IPS-15b (cell line): ENCODE results near the gene TMEM254.

Source experiments
- H3K27me3 ChIP-seq: one replicate; pipeline ENCODE4 v1.6.1; 2013; ENCODE audit warnings: low read length; ENCODE audit not compliant: control insufficient read depth, insufficient read depth
- H3K36me3 ChIP-seq: one replicate; pipeline ENCODE4 v1.6.1; 2013; ENCODE audit warnings: low read length; ENCODE audit not compliant: control insufficient read depth, insufficient read depth
- H3K4me1 ChIP-seq: one replicate; pipeline ENCODE4 v1.6.1; 2013; ENCODE audit warnings: mild to moderate bottlenecking, low read length; ENCODE audit not compliant: control insufficient read depth, insufficient read depth
- H3K4me3 ChIP-seq: one replicate; pipeline ENCODE4 v1.5.1; 2013; ENCODE audit warnings: low read depth, low read length
- H3K9ac ChIP-seq: one replicate; pipeline ENCODE4 v1.6.1; 2013; ENCODE audit warnings: low read depth, mild to moderate bottlenecking, low read length
- H3K9me3 ChIP-seq: one replicate; pipeline ENCODE4 v1.6.1; 2013; ENCODE audit warnings: mild to moderate bottlenecking, low read length; ENCODE audit not compliant: control insufficient read depth, insufficient read depth

TMEM254 gene

DNA sequence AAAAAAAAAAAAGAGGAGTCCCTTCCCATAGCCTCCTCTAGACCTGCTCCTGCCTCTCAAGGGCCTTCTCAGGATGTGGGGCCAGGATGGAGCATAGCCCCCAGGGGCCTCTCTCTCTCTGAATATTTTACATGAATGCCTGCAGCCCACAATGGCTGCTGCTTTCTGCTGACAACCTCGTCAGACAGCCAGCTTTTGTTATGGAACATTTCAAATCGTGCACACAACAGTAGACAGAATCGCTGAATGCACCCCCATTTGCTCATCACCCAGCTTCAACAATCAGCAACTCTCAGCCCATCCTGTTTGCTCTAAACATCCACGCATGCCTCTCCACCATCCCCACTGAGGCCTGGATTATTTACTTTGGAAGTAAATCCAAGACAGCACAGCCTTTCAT lies 59.5 kb downstream of the TMEM254 start:
- H3K9me3 ChIP-seq: no peaks in the 10 kb centered on the region

DNA sequence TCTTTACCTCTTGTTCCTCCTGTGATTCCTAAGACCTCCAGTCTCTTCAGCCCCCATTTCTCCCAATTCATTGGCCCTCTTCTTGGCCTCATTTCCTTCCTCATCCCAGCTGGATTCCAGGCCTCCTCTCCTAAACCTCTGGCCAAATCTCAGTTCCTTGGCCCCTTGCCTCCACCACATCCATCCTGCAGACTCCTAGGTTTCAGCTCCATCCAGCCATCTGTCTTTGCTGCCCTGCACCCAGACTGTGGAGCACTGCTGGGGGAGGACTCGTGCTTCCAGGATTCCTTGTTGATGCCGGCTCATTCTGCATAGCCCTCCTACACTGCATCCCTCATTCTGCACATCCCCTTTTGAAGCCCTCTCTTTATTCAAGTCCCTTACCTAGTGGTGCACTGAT lies 60.8 kb downstream of the TMEM254 start:
- H3K4me3 ChIP-seq: no peak overlapping the region
- peaks cover 4% of the 10 kb centered on the region for H3K27me3 ChIP-seq
- H3K9me3 ChIP-seq: no peaks in the 10 kb centered on the region
- no peak overlapping the region for H3K9ac ChIP-seq
- H3K36me3 ChIP-seq: no peaks in the 10 kb centered on the region
- H3K4me1 ChIP-seq: no peaks in the 10 kb centered on the region

More for the DNA sequence above, 59.5 kb downstream of the TMEM254 start:
- H3K4me1 ChIP-seq: no peaks in the 10 kb centered on the region
- H3K36me3 ChIP-seq: no peaks in the 10 kb centered on the region
- H3K27me3 ChIP-seq: peaks cover 7% of the 10 kb centered on the region
- no peak overlapping the region for H3K9ac ChIP-seq
- H3K4me3 ChIP-seq: no peak overlapping the region

DNA sequence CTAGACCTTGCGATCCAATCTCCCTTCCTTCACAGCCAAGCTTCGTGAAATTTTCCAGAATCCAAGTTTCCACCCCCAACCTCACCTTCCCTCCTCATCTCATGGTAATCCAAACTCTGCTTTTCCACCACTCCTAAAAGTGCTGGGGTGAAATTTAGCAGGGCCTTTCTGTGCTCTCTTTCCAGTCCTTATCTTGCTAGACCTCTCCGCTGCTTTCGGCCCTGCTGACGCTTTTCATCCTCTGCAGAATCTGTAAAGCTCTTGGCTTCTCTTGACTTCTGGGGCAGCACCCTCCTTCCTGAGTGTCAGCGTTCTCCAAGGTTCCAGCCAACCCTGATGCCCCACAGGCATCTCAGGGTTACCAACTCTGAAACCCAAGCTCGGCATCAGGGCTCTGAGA lies 61.8 kb downstream of the TMEM254 start:
- H3K9ac ChIP-seq: no peak overlapping the region
- H3K4me3 ChIP-seq: no peak overlapping the region
- no peaks in the 10 kb centered on the region for H3K9me3 ChIP-seq
- H3K27me3 ChIP-seq: peaks cover 10% of the 10 kb centered on the region
- H3K4me1 ChIP-seq: no peaks in the 10 kb centered on the region
- H3K36me3 ChIP-seq: no peaks in the 10 kb centered on the region

GRCh38 chr10:80141696-80142460 lies 63.4 kb downstream of the TMEM254 start:
- Histone ChIP-seq H3K4me1 (no peaks in the 10 kb centered on the region), H3K36me3 (no peaks in the 10 kb centered on the region), H3K9ac (no peak overlapping the region), H3K9me3 (no peaks in the 10 kb centered on the region), H3K27me3 (peaks cover 12% of the 10 kb centered on the region), H3K4me3 (no peak overlapping the region)
